Pancreas (tissue), 10 donors: Measurements from ENCODE around the gene NOX4. TPM values are rescaled to one million over a fixed set of nuclear protein-coding genes. Genes with fewer than 3 reads are reported as not detected.

ENCODE experiments used
- ATAC-seq, 4 donors: fragments of 200-7000 bp; cut with Tn5 transposase; one replicate each; pipeline versions ENCODE4 v1.8.0 to v1.9.1; 2020; ENCODE audit warnings: mild to moderate bottlenecking in 4 of 4, moderate library complexity in 4 of 4
- DNase-seq, 6 donors: peaks; one replicate each; pipeline ENCODE4 v3.0.0-alpha.2; 2020
- FAIRE-seq: peaks from 2 replicates; lab custom pipeline; 2012; peaks lifted over from hg19 to GRCh38; lab: Jason Lieb, UNC
- H3K27ac ChIP-seq, 4 donors: fragments of 200-600 bp; sonication (generic); 1 replicate in 3 of 4; 2 replicates in 1 of 4; pipeline versions ENCODE4 v1.5.0 to v1.8.0; 2020
- H3K27me3 ChIP-seq, 4 donors: fragments of 200-600 bp; one replicate each; pipeline ENCODE4 v1.8.0; 2021
- H3K36me3 ChIP-seq, 3 donors: fragments of 200-600 bp; sonication (generic) in 1 of 3; one replicate each; pipeline versions ENCODE4 v1.5.0 to v1.8.0; 2020 to 2021
- H3K4me1 ChIP-seq, 3 donors: fragments of 200-600 bp; one replicate each; pipeline ENCODE4 v1.8.0; 2021
- H3K4me3 ChIP-seq, 4 donors: fragments of 200-600 bp; sonication (generic) in 2 of 4; one replicate each; pipeline versions ENCODE4 v1.5.0 to v1.8.0; 2020 to 2021
- H3K9me3 ChIP-seq, 4 donors: fragments of 200-600 bp; one replicate each; pipeline ENCODE4 v1.8.0; 2021
- WGBS, 2 donors: extraction: QIAGEN DNeasy Blood & Tissue Kit; methylation state at CpG; one replicate each; pipeline ENCODE4 v1.1.7; 2013; 5-methylcytosine and 5-hydroxymethylcytosine counted together
- intact Hi-C, 3 donors: fragments of 100-400 bp; cut with DNase I; formaldehyde crosslinking; loops; one replicate each; pipeline versions ENCODE4 v1.11.1 to v1.14.2; 2022
- polyA plus RNA-seq, 2 donors: library from polyadenylated mRNA; stranded (reverse); fragments of 200-250 nt; gene quantifications; one replicate each; pipeline ENCODE4 v1.2.3, GENCODE V29; 2013
- total RNA-seq, 6 donors: library from RNA; stranded (reverse); fragmentation: NEBNext Ultra II Directional in 4 of 6; extraction: Animal tissue kit (Norgen Biotek cat#: 25700) in 4 of 6; gene quantifications; one replicate each; pipeline versions ENCODE4 v1.2.1 to v1.2.4, GENCODE V29; 2021 to 2023
- TF ChIP-seq, protein P1 (sequence below), 4 donors: fragments of 200-600 bp; sonication (generic) in 3 of 4; IDR thresholded peaks; one replicate each; pipeline versions ENCODE4 v1.5.0 to v1.8.0; 2021; ENCODE audit warnings: antibody characterized with exemption in 4 of 4
- donor health status: healthy with polysubstance abuse.
- donor health status: DM: no; HTN: no; CAD: no; lungs with moderate emphysema.
- donor health status: DM: no; HTN: no; CAD: no.
- donor health status: control.
- donor health status: control.
- donor health status: Bipolar disorder and iron deficiency.
- donor health status: DM: yes; HTN: yes; CAD: no.
- donor health status: DM: no; HTN: no; CAD: no.
- donor health status: DM: no; HTN: no; CAD: no.
- donor health status: DM: yes; HTN: yes; CAD: no.

NOX4 gene
- total and polyA plus RNA-seq, 8 donors = 0.09 to 2.6 (median 0.41) TPM

DNA sequence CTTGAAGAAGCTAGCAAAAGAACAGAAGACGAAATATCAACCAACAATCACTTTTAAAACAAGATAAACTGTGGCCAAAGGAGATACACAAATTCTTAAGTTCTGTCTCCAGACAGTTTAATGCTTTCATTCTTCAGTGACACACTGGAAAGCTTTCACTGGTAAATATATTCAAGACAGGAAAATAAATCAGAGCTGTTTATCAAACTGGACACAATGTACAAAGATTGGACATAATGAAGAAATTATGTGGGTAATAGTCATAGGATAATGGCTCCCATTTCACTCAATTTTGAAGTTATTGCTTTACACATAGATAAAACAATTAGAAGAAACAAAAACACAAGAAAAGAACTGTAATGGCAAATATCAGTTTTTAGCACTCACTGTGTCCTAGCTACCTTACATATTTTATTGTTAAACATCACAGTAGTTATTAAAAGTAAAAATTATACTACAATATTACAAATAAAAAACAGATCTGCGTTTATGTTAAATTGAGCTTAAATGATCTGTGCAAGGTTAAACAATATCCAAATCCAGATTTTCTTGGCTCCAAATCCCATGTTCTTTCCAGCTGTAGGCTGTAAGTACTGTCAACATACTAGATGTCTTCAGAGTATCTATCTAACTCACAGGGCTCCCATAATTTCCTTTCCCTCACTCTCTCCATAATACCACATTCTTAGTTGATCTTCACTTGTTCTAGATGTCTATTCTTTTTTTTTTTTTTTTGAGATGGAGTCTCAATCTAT, 38.6 kb upstream of the NOX4 start:
- DNase-seq (no peak), ATAC-seq (no peak), FAIRE-seq (no peak)
- Histone ChIP-seq H3K9me3 (no peaks in the 10 kb centered on the region), H3K27ac (no peak overlapping the region), H3K4me1 (no peaks in the 10 kb centered on the region), H3K27me3 (no peaks in the 10 kb centered on the region), H3K4me3 (no peak overlapping the region), H3K36me3 (no peaks in the 10 kb centered on the region)
- TF ChIP-seq, protein P1, sequence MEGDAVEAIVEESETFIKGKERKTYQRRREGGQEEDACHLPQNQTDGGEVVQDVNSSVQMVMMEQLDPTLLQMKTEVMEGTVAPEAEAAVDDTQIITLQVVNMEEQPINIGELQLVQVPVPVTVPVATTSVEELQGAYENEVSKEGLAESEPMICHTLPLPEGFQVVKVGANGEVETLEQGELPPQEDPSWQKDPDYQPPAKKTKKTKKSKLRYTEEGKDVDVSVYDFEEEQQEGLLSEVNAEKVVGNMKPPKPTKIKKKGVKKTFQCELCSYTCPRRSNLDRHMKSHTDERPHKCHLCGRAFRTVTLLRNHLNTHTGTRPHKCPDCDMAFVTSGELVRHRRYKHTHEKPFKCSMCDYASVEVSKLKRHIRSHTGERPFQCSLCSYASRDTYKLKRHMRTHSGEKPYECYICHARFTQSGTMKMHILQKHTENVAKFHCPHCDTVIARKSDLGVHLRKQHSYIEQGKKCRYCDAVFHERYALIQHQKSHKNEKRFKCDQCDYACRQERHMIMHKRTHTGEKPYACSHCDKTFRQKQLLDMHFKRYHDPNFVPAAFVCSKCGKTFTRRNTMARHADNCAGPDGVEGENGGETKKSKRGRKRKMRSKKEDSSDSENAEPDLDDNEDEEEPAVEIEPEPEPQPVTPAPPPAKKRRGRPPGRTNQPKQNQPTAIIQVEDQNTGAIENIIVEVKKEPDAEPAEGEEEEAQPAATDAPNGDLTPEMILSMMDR (IDR thresholded peaks at IDR 0.05) = no peak
- WGBS, 2 donors = 47 to 57% methylated on average over 2 of the region's 2 CpGs
- intact Hi-C loops = no loop called here

DNA sequence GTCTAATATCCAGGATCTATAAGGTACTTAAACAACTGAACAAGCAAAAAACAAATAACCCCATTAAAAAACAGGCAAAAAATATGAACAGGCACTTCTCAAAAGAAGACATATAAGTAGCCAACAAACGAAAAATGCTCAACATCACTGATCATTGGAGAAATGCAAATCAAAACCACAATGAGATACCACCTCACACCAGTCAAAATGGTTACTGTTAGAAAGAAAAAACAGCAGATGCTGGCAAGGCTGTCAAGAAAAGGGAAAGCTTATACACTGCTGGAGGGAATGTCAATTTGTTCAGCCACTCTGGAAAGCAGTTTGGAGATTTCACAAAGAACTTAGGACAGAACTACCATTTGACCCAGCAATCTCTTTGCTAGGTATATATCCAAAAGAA, 30.6 kb upstream of the NOX4 start:
- no peak overlapping the region for H3K27ac ChIP-seq
- no peaks in the 10 kb centered on the region for H3K9me3 ChIP-seq
- H3K27me3 ChIP-seq = no peaks in the 10 kb centered on the region
- H3K4me1 ChIP-seq = no peaks in the 10 kb centered on the region
- ATAC-seq = no peak
- no peak for FAIRE-seq
- DNase-seq = no peak
- no peaks in the 10 kb centered on the region for H3K36me3 ChIP-seq
- TF ChIP-seq, protein P1 (IDR thresholded peaks at IDR 0.05) = no peak
- intact Hi-C loops = no loop called here
- 37 to 48% methylated on average over 1 of the region's 1 CpG for WGBS, 2 donors
- no peak overlapping the region for H3K4me3 ChIP-seq

DNA sequence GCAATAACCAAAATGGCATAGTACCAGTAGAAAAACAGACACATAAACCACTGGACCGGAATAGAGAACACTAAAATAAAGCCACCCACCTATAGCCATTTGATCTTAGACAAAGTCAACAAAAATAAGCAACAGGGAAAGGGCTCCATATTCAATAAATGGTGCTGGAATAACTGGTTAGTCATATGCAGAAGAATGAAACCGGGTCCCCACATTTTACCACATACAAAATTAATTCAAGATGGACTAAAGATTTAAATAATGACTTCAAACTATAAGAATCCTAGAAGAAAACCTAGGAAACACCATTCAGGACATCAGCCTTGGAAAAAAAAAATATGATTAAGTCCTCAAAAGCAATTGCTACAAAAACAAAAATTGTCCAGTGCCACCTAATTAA, 30.1 kb upstream of the NOX4 start:
- WGBS, 2 donors = 63 to 64% methylated on average over 2 of the region's 2 CpGs
- no peak for ATAC-seq
- Histone ChIP-seq H3K9me3 (no peaks in the 10 kb centered on the region), H3K27ac (no peak overlapping the region), H3K4me1 (no peaks in the 10 kb centered on the region), H3K4me3 (no peak overlapping the region), H3K36me3 (no peaks in the 10 kb centered on the region), H3K27me3 (no peaks in the 10 kb centered on the region)
- intact Hi-C loops = no loop called here
- no peak for FAIRE-seq
- no peak for DNase-seq
- TF ChIP-seq, protein P1 (IDR thresholded peaks at IDR 0.05) = no peak

DNA sequence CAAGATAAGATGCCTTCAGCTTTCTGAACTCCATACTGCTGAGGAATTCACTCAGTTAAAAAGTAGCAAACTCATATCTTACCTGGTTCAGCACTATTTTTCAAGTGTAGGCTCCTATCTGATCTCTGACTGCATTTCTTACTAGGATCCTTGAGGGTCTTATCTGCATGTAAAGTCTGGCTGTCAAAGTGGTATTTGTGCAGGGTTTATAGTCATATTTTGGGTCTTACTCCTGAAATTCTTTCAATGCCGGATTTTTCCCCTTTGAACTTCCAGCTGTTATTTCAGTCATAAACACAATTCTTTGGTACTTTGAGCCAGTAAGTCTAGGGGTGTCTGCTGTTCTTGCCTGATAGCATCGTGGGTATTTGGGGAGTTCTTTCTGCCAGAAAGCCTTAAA, 25.3 kb upstream of the NOX4 start:
- Histone ChIP-seq H3K27me3 (no peaks in the 10 kb centered on the region), H3K9me3 (no peaks in the 10 kb centered on the region), H3K4me1 (no peaks in the 10 kb centered on the region), H3K36me3 (no peaks in the 10 kb centered on the region), H3K27ac (no peak overlapping the region), H3K4me3 (no peak overlapping the region)
- 33 to 52% methylated on average over 2 of the region's 2 CpGs for WGBS, 2 donors
- intact Hi-C loops = no loop called here
- DNase-seq (no peak), FAIRE-seq (no peak), ATAC-seq (no peak)
- TF ChIP-seq, protein P1 (IDR thresholded peaks at IDR 0.05) = no peak

DNA sequence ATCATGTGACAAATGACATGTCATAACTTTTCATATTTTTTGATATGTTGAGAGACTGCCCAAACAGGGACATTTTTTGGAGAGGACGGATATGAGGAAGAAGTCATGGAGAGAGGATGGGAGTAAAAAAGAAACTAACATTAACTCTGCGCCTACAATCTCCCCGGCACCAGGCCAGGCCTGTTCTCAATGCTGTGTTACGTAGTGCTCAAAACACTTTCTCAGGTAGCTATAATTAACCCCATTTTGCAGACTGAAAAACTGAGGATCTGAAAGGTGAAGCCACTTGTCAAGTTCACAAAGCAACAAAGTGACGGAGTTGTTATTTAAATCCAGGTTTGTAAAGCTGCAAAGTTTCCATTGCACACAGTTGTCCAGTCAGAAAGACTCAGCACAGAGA, 17.4 kb upstream of the NOX4 start:
- Histone ChIP-seq H3K36me3 (no peaks in the 10 kb centered on the region), H3K9me3 (no peaks in the 10 kb centered on the region), H3K4me1 (no peaks in the 10 kb centered on the region), H3K27ac (no peak overlapping the region), H3K4me3 (no peak overlapping the region), H3K27me3 (peaks cover 0 to 3% (median 0%) of the 10 kb centered on the region in 4 donors)
- WGBS, 2 donors = 86 to 89% methylated on average over 5 of the region's 5 CpGs
- DNase-seq = no peak
- no peak for ATAC-seq
- TF ChIP-seq, protein P1 (IDR thresholded peaks at IDR 0.05) = no peak
- FAIRE-seq = no peak
- intact Hi-C loops = no loop called here
